Adipocyte (in vitro differentiated cells): ENCODE results near the gene MOG.

Experiments
- DNase-seq: peaks from one replicate; pipeline ENCODE4 v3.0.0-alpha.2; 2015; ENCODE audit warnings: low read depth
- H3K27me3 ChIP-seq: replicated peaks from 2 replicates; pipeline ENCODE4 v1.7.0; 2013; ENCODE audit warnings: mild to moderate bottlenecking, low read length, moderate library complexity; ENCODE audit not compliant: control insufficient read depth, insufficient read depth
- H3K36me3 ChIP-seq: 2 replicates; pipeline ENCODE4 v1.7.0; 2013; ENCODE audit warnings: low read length, mild to moderate bottlenecking, moderate library complexity; ENCODE audit not compliant: control insufficient read depth, insufficient read depth, severe bottlenecking
- H3K4me1 ChIP-seq: 2 replicates; pipeline ENCODE4 v1.7.0; 2013; ENCODE audit warnings: mild to moderate bottlenecking, low read length, moderate library complexity; ENCODE audit not compliant: control insufficient read depth, insufficient read depth
- H3K4me3 ChIP-seq: 2 replicates; pipeline ENCODE4 v1.7.0; 2013; ENCODE audit warnings: mild to moderate bottlenecking, low read length, moderate library complexity
- H3K9ac ChIP-seq: 2 replicates; pipeline ENCODE4 v1.7.0; 2013; ENCODE audit warnings: mild to moderate bottlenecking, low read length, moderate library complexity
- H3K9me3 ChIP-seq: 2 replicates; pipeline ENCODE4 v1.7.0; 2013; ENCODE audit warnings: mild to moderate bottlenecking, low read length, moderate library complexity; ENCODE audit not compliant: control insufficient read depth

The MOG gene

GRCh38 chr6:29680416-29680815 lies 23.5 kb downstream of the MOG start:
- Histone ChIP-seq H3K27me3 (peaks cover 7% of the 10 kb centered on the region), H3K9me3 (peaks cover 4% of the 10 kb centered on the region), H3K4me1 (no peaks in the 10 kb centered on the region), H3K9ac (no peak overlapping the region), H3K36me3 (no peaks in the 10 kb centered on the region), H3K4me3 (peak overlapping the region; percentile 48)
- DNase-seq = no peak

GRCh38 chr6:29680904-29681303 lies 24.0 kb downstream of the MOG start, which contains the start of gene ZFP57:
Gene ZFP57, minus strand, starts transcription at chr6:29681152. Its CDS starts 4,149 bp downstream, at chr6:29677003.
- no peak for DNase-seq

GRCh38 chr6:29681811-29682210 lies 24.9 kb downstream of the MOG start:
- Histone ChIP-seq H3K4me3 (no peak overlapping the region), H3K36me3 (no peaks in the 10 kb centered on the region), H3K9me3 (peaks cover 7% of the 10 kb centered on the region), H3K27me3 (peaks cover 12% of the 10 kb centered on the region), H3K4me1 (no peaks in the 10 kb centered on the region), H3K9ac (no peak overlapping the region)
- no peak for DNase-seq

More at GRCh38 chr6:29680904-29681303, 24.0 kb downstream of the MOG start, which contains the start of gene ZFP57:
- no peaks in the 10 kb centered on the region for H3K36me3 ChIP-seq
- H3K4me1 ChIP-seq = no peaks in the 10 kb centered on the region
- peak within 1 kb of the TSS; percentile 48 for H3K4me3 ChIP-seq
- H3K9ac ChIP-seq = no peak within 1 kb of the TSS
- peaks cover 7% of the 10 kb centered on the region for H3K9me3 ChIP-seq
- peaks cover 12% of the 10 kb centered on the region for H3K27me3 ChIP-seq

GRCh38 chr6:29685718-29686326 lies 28.9 kb downstream of the MOG start:
- no peak for DNase-seq
- Histone ChIP-seq H3K4me3 (no peak overlapping the region), H3K9me3 (peaks cover 7% of the 10 kb centered on the region)

GRCh38 chr6:29694637-29695036 lies 37.7 kb downstream of the MOG start:
- DNase-seq = no peak

More at GRCh38 chr6:29685718-29686326, 28.9 kb downstream of the MOG start:
- Histone ChIP-seq H3K27me3 (peaks cover 12% of the 10 kb centered on the region), H3K36me3 (no peaks in the 10 kb centered on the region), H3K4me1 (no peaks in the 10 kb centered on the region), H3K9ac (no peak overlapping the region)

GRCh38 chr6:29696147-29697125 lies 39.5 kb downstream of the MOG start:
- Histone ChIP-seq H3K9me3 (peaks cover 4% of the 10 kb centered on the region), H3K27me3 (no peaks in the 10 kb centered on the region), H3K4me3 (no peak overlapping the region), H3K4me1 (peaks cover 2% of the 10 kb centered on the region), H3K36me3 (no peaks in the 10 kb centered on the region), H3K9ac (no peak overlapping the region)
- peak; percentile 47 for DNase-seq

More at GRCh38 chr6:29694637-29695036, 37.7 kb downstream of the MOG start:
- Histone ChIP-seq H3K4me1 (peaks cover 2% of the 10 kb centered on the region), H3K9ac (no peak overlapping the region), H3K27me3 (no peaks in the 10 kb centered on the region), H3K36me3 (no peaks in the 10 kb centered on the region), H3K9me3 (peaks cover 4% of the 10 kb centered on the region), H3K4me3 (no peak overlapping the region)

GRCh38 chr6:29702519-29703103 lies 45.7 kb downstream of the MOG start:
- Histone ChIP-seq H3K27me3 (peaks cover 29% of the 10 kb centered on the region), H3K9me3 (no peaks in the 10 kb centered on the region), H3K9ac (no peak overlapping the region), H3K4me3 (no peak overlapping the region), H3K4me1 (no peaks in the 10 kb centered on the region), H3K36me3 (no peaks in the 10 kb centered on the region)
- DNase-seq = peak; percentile 46

GRCh38 chr6:29705389-29706231 lies 48.7 kb downstream of the MOG start:
- H3K36me3 ChIP-seq = no peaks in the 10 kb centered on the region
- H3K9ac ChIP-seq = peak overlapping the region; percentile 12
- no peaks in the 10 kb centered on the region for H3K4me1 ChIP-seq
- H3K27me3 ChIP-seq = peaks cover 51% of the 10 kb centered on the region
- H3K9me3 ChIP-seq = no peaks in the 10 kb centered on the region
- peak; percentile 83 for DNase-seq
- no peak overlapping the region for H3K4me3 ChIP-seq

- no peak for DNase-seq
- peaks cover 46% of the 10 kb centered on the region for H3K27me3 ChIP-seq
- no peak overlapping the region for H3K4me3 ChIP-seq
- H3K36me3 ChIP-seq = no peaks in the 10 kb centered on the region
- H3K9ac ChIP-seq = no peak overlapping the region
- no peaks in the 10 kb centered on the region for H3K4me1 ChIP-seq
- no peaks in the 10 kb centered on the region for H3K9me3 ChIP-seq
Observed at GRCh38 chr6:29708432-29709179, 51.7 kb downstream of the MOG start.

GRCh38 chr6:29709188-29709587 lies 52.3 kb downstream of the MOG start:
- no peaks in the 10 kb centered on the region for H3K9me3 ChIP-seq
- no peak overlapping the region for H3K4me3 ChIP-seq
- no peaks in the 10 kb centered on the region for H3K4me1 ChIP-seq
- no peak for DNase-seq
- no peak overlapping the region for H3K9ac ChIP-seq
- peaks cover 40% of the 10 kb centered on the region for H3K27me3 ChIP-seq
- no peaks in the 10 kb centered on the region for H3K36me3 ChIP-seq
